ENCODE data around the gene LENG9.

GRCh38 chr19:54461613-54462012 is 2.0 kb downstream of the LENG9 start:
- TF ChIP-seq POLR2A (IDR thresholded peaks at IDR 0.05) = no peak
- TF ChIP-seq CTCF (IDR thresholded peaks at IDR 0.05) = no peak
- no peak for TF ChIP-seq EP300 (IDR thresholded peaks at IDR 0.05; ENCODE audit: low read depth)
